Dedifferentiated amniotic fluid mesenchymal stem cell (primary cell): ENCODE data around the gene KLF14.
"Not testable (repeated sequence)": the region's sequence is repeated elsewhere in the genome, so short reads cannot be mapped to it uniquely, and the experiment has no call there.

Experiments used
- DNase-seq: peaks from one replicate; pipeline ENCODE4 v3.0.0-alpha.2; 2016; ENCODE audit errors: extremely low spot score

Gene KLF14

GRCh38 chr7:130719541-130719940 lies 14.5 kb downstream of the KLF14 start:
- no peak for DNase-seq

GRCh38 chr7:130712416-130712815 lies 21.6 kb downstream of the KLF14 start:
- no peak for DNase-seq

GRCh38 chr7:130708766-130709165 lies 25.2 kb downstream of the KLF14 start:
- DNase-seq = no peak

GRCh38 chr7:130708001-130708400 lies 26.0 kb downstream of the KLF14 start:
- no peak for DNase-seq

GRCh38 chr7:130703851-130704250 lies 30.2 kb downstream of the KLF14 start:
- no peak for DNase-seq

GRCh38 chr7:130701650-130702049 lies 32.4 kb downstream of the KLF14 start:
- no peak for DNase-seq

GRCh38 chr7:130700760-130701159 lies 33.2 kb downstream of the KLF14 start:
- no peak for DNase-seq

GRCh38 chr7:130699686-130700085 lies 34.3 kb downstream of the KLF14 start:
- DNase-seq = no peak

GRCh38 chr7:130697820-130698219 lies 36.2 kb downstream of the KLF14 start:
- no peak for DNase-seq

- no peak for DNase-seq
These were observed 38.2 kb downstream of the KLF14 start for GRCh38 chr7:130695840-130696239.

- DNase-seq = not testable (repeated sequence)
These were observed 41.6 kb downstream of the KLF14 start for GRCh38 chr7:130692396-130692795.

GRCh38 chr7:130689683-130690082 lies 44.3 kb downstream of the KLF14 start:
- DNase-seq = no peak

- peak; percentile 18 for DNase-seq
These were observed 51.0 kb downstream of the KLF14 start for GRCh38 chr7:130683026-130683425.
